Hepatocyte (in vitro differentiated cells): ENCODE measurements around the gene OR56A5. TPM values are rescaled to one million over a fixed set of nuclear protein-coding genes. Genes with fewer than 3 reads are reported as not detected.

Experiments used
- DNase-seq: peaks from one replicate; pipeline ENCODE4 v3.0.0-alpha.2; 2016; ENCODE audit warnings: low spot score
- H2AFZ ChIP-seq: fragments of 200-600 bp; sonication (generic); 2 replicates; pipeline ENCODE4 v1.6.0; 2016; ENCODE audit warnings: antibody characterized with exemption, mild to moderate bottlenecking
- H3K27ac ChIP-seq: fragments of 200-600 bp; sonication (generic); 2 replicates; pipeline ENCODE4 v1.5.1; 2016; ENCODE audit warnings: mild to moderate bottlenecking
- H3K27me3 ChIP-seq: fragments of 200-600 bp; sonication (generic); 2 replicates; pipeline ENCODE4 v1.6.1; 2016
- H3K36me3 ChIP-seq: fragments of 200-600 bp; sonication (generic); replicated peaks from 2 replicates; pipeline ENCODE4 v1.5.1; 2016; ENCODE audit warnings: low read depth; ENCODE audit not compliant: insufficient read depth
- H3K4me1 ChIP-seq: fragments of 200-600 bp; sonication (generic); 2 replicates; pipeline ENCODE4 v1.5.1; 2016; ENCODE audit warnings: mild to moderate bottlenecking, moderate library complexity; ENCODE audit not compliant: insufficient read depth
- H3K4me2 ChIP-seq: fragments of 200-600 bp; sonication (generic); 2 replicates; pipeline ENCODE4 v1.6.0; 2016
- H3K4me3 ChIP-seq: fragments of 200-600 bp; sonication (generic); 2 replicates; pipeline ENCODE4 v1.5.1; 2016; ENCODE audit warnings: mild to moderate bottlenecking
- H3K79me2 ChIP-seq: fragments of 200-600 bp; sonication (generic); 2 replicates; pipeline ENCODE4 v1.6.0; 2017; ENCODE audit warnings: mild to moderate bottlenecking
- H3K9me2 ChIP-seq: fragments of 200-600 bp; sonication (generic); replicated peaks from 2 replicates; pipeline ENCODE4 v1.6.0; 2017; ENCODE audit warnings: mild to moderate bottlenecking; ENCODE audit not compliant: insufficient read depth
- H3K9me3 ChIP-seq: fragments of 200-600 bp; sonication (generic); 2 replicates; pipeline ENCODE4 v1.5.1; 2016; ENCODE audit warnings: low read depth, mild to moderate bottlenecking
- H4K20me1 ChIP-seq: fragments of 200-600 bp; sonication (generic); 2 replicates; pipeline ENCODE4 v1.6.0; 2016; ENCODE audit warnings: mild to moderate bottlenecking; ENCODE audit not compliant: insufficient read depth, poor library complexity, severe bottlenecking
- CTCF ChIP-seq: fragments of 200-600 bp; sonication (generic); IDR thresholded peaks from 2 replicates; pipeline ENCODE4 v1.5.1; 2016; ENCODE audit warnings: antibody characterized with exemption, mild to moderate bottlenecking; ENCODE audit not compliant: poor library complexity
- EZH2 ChIP-seq: fragments of 200-600 bp; sonication (generic); IDR thresholded peaks from 2 replicates; pipeline ENCODE4 v1.6.1; 2016; ENCODE audit warnings: antibody characterized with exemption, mild to moderate bottlenecking, borderline replicate concordance
- EZH2phosphoT487 ChIP-seq: fragments of 200-600 bp; sonication (generic); IDR thresholded peaks from one replicate; pipeline ENCODE4 v1.6.1; 2018; ENCODE audit warnings: antibody characterized with exemption, mild to moderate bottlenecking, low read depth, moderate library complexity; ENCODE audit not compliant: unreplicated experiment, severe bottlenecking
- whole genome bisulfite sequencing: methylation state at CpG from one replicate; pipeline ENCODE4 v1.1.6; 2016; ENCODE audit warnings: low lambda C conversion rate; ENCODE audit errors: missing lambda C conversion rate; 5-methylcytosine and 5-hydroxymethylcytosine counted together
- polyA plus RNA-seq: library from polyadenylated mRNA; unstranded; fragments of >200 nt; fragmentation: Nextera tagmentation; extraction: Ambion mirVana; gene quantifications from 2 replicates; pipeline ENCODE4 v1.2.1, GENCODE V29; 2016
- total RNA-seq: library from RNA; depleted of rRNA; stranded (reverse); fragments of >200 nt; gene quantifications from 2 replicates; pipeline ENCODE4 v1.2.3, GENCODE V29; 2014

Gene OR56A5
- total and polyA plus RNA-seq, 2 experiments from 2014 or later = not detected

DNA sequence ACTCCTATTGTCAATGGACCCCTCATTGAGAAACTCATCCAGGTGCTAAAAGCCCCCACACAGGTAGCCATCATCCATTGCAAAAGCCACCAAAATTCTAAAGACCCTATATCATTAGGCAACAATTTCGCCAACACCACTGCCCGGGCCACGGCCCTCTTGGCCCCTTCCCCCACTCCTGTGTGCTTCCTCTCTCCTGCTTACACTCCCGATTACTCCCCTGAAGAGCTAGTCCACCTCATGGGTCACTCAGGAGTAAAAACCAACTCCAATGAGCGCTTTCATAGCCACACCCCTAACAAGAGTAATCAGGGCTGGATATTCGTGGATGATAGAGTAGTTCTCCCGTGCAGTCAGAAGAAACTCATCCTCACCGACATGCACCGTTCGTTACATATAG lies 35.2 kb downstream of the OR56A5 start:
- Histone ChIP-seq H3K36me3 (no peaks in the 10 kb centered on the region), H3K9me3 (no peaks in the 10 kb centered on the region), H3K4me2 (no peak overlapping the region), H2AFZ (no peak overlapping the region), H3K79me2 (no peaks in the 10 kb centered on the region), H3K27ac (no peak overlapping the region), H3K9me2 (no peaks in the 10 kb centered on the region), H3K4me3 (no peak overlapping the region), H4K20me1 (no peaks in the 10 kb centered on the region), H3K27me3 (no peaks in the 10 kb centered on the region), H3K4me1 (no peaks in the 10 kb centered on the region)
- no peak for TF ChIP-seq EZH2phosphoT487
- no peak for TF ChIP-seq CTCF
- TF ChIP-seq EZH2 = no peak
- DNase-seq = no peak
- WGBS = 93% methylated on average over 10 of the region's 10 CpGs

DNA sequence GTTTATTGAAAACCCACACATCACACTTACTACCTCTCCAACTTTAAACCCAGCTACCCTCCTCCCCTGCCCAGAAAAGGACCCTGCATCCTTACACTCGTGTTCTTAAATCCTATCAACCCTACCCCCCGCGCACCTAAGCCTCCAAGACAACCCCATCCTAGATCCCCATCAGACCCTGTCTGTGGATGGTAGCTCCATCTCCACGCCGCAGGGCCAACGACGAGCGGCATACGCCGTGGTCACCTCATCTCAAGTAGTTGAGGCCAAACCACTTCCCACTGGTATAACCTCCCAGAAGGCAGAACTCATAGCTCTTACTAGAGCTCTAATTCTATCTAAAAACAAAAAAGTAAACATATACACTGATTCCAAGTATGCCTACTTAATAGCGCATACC lies 35.6 kb downstream of the OR56A5 start:
- Histone ChIP-seq H3K4me1 (no peaks in the 10 kb centered on the region), H3K9me3 (no peaks in the 10 kb centered on the region), H3K79me2 (no peaks in the 10 kb centered on the region), H3K4me3 (no peak overlapping the region), H4K20me1 (no peaks in the 10 kb centered on the region), H3K4me2 (no peak overlapping the region), H3K36me3 (no peaks in the 10 kb centered on the region), H3K27ac (no peak overlapping the region), H3K27me3 (no peaks in the 10 kb centered on the region), H3K9me2 (no peaks in the 10 kb centered on the region), H2AFZ (no peak overlapping the region)
- TF ChIP-seq CTCF (no peak), EZH2phosphoT487 (no peak), EZH2 (no peak)
- 98% methylated on average over 11 of the region's 11 CpGs for WGBS
- no peak for DNase-seq

DNA sequence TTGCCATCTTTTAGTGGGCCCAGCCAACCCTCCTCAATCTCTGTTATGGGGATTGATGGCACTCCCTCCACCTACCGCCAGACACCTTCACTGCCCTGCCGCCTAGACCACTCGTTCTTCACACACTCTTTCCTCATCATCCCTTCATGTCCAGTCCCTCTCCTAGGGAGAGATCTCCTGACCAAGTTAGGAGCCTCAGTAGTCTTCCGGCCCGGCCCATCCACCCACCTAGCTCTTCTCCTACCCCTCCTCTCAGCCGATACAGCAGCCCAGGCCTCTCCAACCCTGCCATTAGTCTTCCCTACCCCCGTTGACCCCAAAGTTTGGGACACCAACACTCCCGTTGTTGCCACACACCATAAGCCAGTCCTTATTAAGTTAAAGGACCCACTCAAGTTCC lies 37.2 kb downstream of the OR56A5 start:
- H3K9me2 ChIP-seq = no peaks in the 10 kb centered on the region
- no peaks in the 10 kb centered on the region for H3K79me2 ChIP-seq
- H3K9me3 ChIP-seq = no peaks in the 10 kb centered on the region
- H3K4me2 ChIP-seq = no peak overlapping the region
- H3K4me3 ChIP-seq = no peak overlapping the region
- no peaks in the 10 kb centered on the region for H3K36me3 ChIP-seq
- no peak overlapping the region for H3K27ac ChIP-seq
- WGBS = 95% methylated on average over 8 of the region's 8 CpGs
- no peaks in the 10 kb centered on the region for H3K27me3 ChIP-seq
- TF ChIP-seq EZH2 (no peak), EZH2phosphoT487 (no peak), CTCF (no peak)
- H2AFZ ChIP-seq = no peak overlapping the region
- no peaks in the 10 kb centered on the region for H4K20me1 ChIP-seq
- no peak for DNase-seq
- no peaks in the 10 kb centered on the region for H3K4me1 ChIP-seq

DNA sequence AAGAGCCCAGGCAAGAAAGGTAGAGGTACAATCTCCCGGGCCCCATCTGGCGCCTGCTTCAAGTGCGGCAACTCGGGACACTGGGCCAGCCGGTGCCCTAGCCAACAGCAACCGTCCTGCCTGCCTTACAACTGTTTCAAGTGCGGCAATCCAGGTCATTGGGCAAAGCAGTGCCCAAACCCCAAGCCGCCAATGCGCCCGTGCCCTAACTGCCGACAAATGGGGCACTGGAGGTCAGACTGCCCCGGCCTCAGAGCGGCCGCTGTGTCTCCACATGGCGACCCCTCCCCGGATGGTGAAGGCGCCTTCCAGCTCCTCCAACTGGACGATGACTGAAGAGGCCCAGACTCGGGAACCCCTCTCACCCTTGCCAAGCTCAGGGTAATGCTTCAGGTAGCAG lies 37.7 kb downstream of the OR56A5 start:
- H3K79me2 ChIP-seq = no peaks in the 10 kb centered on the region
- no peaks in the 10 kb centered on the region for H3K9me2 ChIP-seq
- H2AFZ ChIP-seq = no peak overlapping the region
- H3K9me3 ChIP-seq = no peaks in the 10 kb centered on the region
- no peak overlapping the region for H3K27ac ChIP-seq
- DNase-seq = no peak
- WGBS = 93% methylated on average over 19 of the region's 19 CpGs
- H3K4me1 ChIP-seq = no peaks in the 10 kb centered on the region
- H3K27me3 ChIP-seq = no peaks in the 10 kb centered on the region
- H3K4me3 ChIP-seq = no peak overlapping the region
- H3K4me2 ChIP-seq = no peak overlapping the region
- no peaks in the 10 kb centered on the region for H3K36me3 ChIP-seq
- no peaks in the 10 kb centered on the region for H4K20me1 ChIP-seq
- no peak for TF ChIP-seq EZH2phosphoT487
- TF ChIP-seq CTCF = no peak
- no peak for TF ChIP-seq EZH2
